ENCODE measurements around the gene ST6GALNAC1. TPM values are rescaled to one million over a fixed set of nuclear protein-coding genes. Genes with fewer than 3 reads are reported as not detected.
A peak's percentile ranks its signal among the peaks of the same experiment; 100 is the strongest.

Gene ST6GALNAC1
- total and polyA plus RNA-seq, 12 donors: 0.25 to 0.88 (median 0.47) TPM; not detected in 7

DNA sequence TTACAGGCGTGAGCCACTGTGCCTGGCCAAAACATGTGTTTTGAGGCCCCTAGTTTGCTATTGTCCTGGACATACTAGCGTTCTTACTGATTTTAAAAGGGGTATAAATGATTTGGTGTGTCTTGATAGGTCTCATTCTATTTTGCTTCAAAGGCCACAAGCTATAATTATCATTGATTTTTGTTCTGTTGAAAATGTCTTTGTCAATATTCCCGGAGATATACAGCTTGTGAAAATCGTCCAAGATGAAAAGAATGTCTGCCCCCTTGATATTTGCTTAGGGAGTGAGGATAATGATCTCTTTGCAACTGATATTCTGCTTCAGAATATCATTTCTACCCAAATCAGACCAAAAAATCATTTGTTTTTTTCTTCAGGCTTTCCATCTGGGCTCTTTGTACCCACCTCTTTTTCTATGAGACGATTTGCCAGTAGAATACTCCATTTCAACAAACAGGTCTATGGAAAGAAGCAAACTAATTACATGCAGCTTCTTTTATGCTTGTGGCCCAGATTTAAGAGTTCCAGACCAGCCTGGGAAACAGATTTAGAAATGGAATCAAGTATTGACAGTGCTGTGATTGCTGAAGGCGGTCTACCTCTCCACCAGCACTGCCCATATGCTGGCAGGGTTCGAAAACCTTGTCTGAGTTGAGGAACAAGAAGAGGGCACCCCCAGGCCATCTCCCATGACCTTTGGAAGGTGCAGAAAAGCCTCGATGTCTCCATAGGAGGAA is 14.1 kb upstream of the ST6GALNAC1 start:
- no peaks in the 10 kb centered on the region for H3K27me3 ChIP-seq
- TF ChIP-seq, protein P1, sequence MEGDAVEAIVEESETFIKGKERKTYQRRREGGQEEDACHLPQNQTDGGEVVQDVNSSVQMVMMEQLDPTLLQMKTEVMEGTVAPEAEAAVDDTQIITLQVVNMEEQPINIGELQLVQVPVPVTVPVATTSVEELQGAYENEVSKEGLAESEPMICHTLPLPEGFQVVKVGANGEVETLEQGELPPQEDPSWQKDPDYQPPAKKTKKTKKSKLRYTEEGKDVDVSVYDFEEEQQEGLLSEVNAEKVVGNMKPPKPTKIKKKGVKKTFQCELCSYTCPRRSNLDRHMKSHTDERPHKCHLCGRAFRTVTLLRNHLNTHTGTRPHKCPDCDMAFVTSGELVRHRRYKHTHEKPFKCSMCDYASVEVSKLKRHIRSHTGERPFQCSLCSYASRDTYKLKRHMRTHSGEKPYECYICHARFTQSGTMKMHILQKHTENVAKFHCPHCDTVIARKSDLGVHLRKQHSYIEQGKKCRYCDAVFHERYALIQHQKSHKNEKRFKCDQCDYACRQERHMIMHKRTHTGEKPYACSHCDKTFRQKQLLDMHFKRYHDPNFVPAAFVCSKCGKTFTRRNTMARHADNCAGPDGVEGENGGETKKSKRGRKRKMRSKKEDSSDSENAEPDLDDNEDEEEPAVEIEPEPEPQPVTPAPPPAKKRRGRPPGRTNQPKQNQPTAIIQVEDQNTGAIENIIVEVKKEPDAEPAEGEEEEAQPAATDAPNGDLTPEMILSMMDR (IDR thresholded peaks at IDR 0.05): no peak
- no peak for TF ChIP-seq POLR2A (IDR thresholded peaks at IDR 0.05)
- WGBS, 4 donors: 91 to 93% (median 92%) methylated on average over 8 of the region's 8 CpGs
- H3K36me3 ChIP-seq (replicated peaks in 1 of 2): no peaks in the 10 kb centered on the region
- peaks cover 9 to 18% of the 10 kb centered on the region in 2 donors for H3K4me1 ChIP-seq (replicated peaks in 1 of 2)
- intact Hi-C loops (cut with DNase I): no loop called here
- DNase-seq: peak in 1 of 7 donors; percentile 41
- no peak overlapping the region for H3K4me3 ChIP-seq
- H3K27ac ChIP-seq: no peak overlapping the region
- H3K9me3 ChIP-seq (replicated peaks in 1 of 3): no peaks in the 10 kb centered on the region

DNA sequence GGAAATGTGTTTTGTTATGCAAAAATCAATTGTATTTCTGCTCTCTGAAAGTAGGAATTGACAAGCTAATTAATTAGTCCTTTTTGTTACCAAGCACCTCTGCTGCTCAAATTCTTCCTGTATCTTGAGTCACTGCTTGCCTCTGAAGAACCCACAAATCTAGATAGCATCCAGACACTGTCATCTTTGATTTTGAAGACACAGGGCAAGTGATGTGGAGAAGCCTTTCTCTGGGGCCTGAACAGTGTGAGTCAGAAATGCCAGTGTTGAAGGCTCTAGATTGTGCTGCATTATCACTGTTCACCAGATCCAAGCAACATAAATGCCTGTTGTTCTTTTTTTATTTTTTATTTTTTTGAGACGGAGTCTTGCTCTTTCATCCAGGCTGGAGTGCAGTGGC is 10.9 kb upstream of the ST6GALNAC1 start:
- 84 to 100% (median 89%) methylated on average over 1 of the region's 1 CpG for WGBS, 4 donors
- Histone ChIP-seq H3K27ac (no peak overlapping the region), H3K9me3 (replicated peaks in 1 of 3) (no peaks in the 10 kb centered on the region), H3K4me1 (replicated peaks in 1 of 2) (no peaks in the 10 kb centered on the region), H3K27me3 (no peaks in the 10 kb centered on the region), H3K4me3 (no peak overlapping the region), H3K36me3 (replicated peaks in 1 of 2) (no peaks in the 10 kb centered on the region)
- TF ChIP-seq, protein P1 (IDR thresholded peaks at IDR 0.05): no peak
- no peak for TF ChIP-seq POLR2A (IDR thresholded peaks at IDR 0.05)
- DNase-seq: no peak
- intact Hi-C loops (cut with DNase I): no loop called here

DNA sequence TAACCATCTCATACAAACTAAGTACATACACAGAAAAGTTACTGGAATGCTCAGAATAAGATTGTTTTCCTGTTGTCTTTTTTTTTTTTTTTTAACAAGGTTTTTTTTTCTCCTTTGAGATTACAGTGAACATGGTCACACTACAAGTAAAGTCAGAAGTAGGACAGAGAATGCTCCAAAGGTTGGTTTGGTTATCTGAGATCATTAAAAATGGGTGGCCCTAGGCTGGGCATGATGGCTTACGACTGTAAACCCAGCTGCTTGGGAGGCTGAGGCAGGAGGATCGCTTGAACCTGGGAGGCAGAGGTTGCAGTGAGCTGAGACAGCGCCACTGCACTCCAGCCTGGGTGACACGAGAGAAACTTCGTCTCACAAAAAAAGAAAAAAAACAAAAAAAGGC is 6.9 kb upstream of the ST6GALNAC1 start:
- TF ChIP-seq, protein P1 (IDR thresholded peaks at IDR 0.05): no peak
- TF ChIP-seq POLR2A (IDR thresholded peaks at IDR 0.05): no peak
- no peaks in the 10 kb centered on the region for H3K36me3 ChIP-seq (replicated peaks in 1 of 2)
- intact Hi-C loops (cut with DNase I): no loop called here
- H3K9me3 ChIP-seq (replicated peaks in 1 of 3): peaks cover 5 to 9% (median 5%) of the 10 kb centered on the region in 3 donors
- DNase-seq: no peak
- no peak overlapping the region for H3K27ac ChIP-seq
- no peaks in the 10 kb centered on the region for H3K4me1 ChIP-seq (replicated peaks in 1 of 2)
- no peak overlapping the region for H3K4me3 ChIP-seq
- H3K27me3 ChIP-seq: no peaks in the 10 kb centered on the region
- 88 to 94% (median 90%) methylated on average over 5 of the region's 5 CpGs for WGBS, 4 donors

DNA sequence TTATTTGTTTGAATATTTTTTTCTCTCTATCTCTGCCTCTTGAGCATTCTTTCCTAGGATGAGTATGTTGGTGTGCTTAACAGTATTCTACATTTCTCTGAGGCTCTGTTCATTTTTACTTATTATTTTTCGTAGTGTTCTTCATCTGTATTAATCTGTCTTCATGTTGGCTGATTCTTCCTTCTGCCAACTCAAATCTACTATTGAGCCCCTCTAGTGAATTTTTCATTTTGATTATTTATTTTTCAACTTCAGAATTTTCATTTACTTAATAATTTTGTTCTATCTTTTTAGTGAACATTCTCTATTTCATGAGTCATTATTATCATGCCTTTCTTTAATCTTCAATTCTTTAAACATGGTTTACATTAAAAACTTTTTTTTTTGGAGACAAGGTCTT is 3.2 kb upstream of the ST6GALNAC1 start:
- no peak for DNase-seq
- Histone ChIP-seq H3K36me3 (replicated peaks in 1 of 2) (no peaks in the 10 kb centered on the region), H3K27ac (no peak overlapping the region), H3K27me3 (no peaks in the 10 kb centered on the region), H3K4me3 (no peak overlapping the region), H3K4me1 (replicated peaks in 1 of 2) (no peaks in the 10 kb centered on the region), H3K9me3 (replicated peaks in 1 of 3) (peaks cover 5 to 9% (median 5%) of the 10 kb centered on the region in 3 donors)
- TF ChIP-seq, protein P1 (IDR thresholded peaks at IDR 0.05): no peak
- no peak for TF ChIP-seq POLR2A (IDR thresholded peaks at IDR 0.05)
- WGBS, 4 donors: 65 to 90% (median 72%) methylated on average over 1 of the region's 1 CpG
- intact Hi-C loops (cut with DNase I): no loop called here

All from adrenal gland (tissue), 12 donors.